Measurements from ENCODE around the gene SCN8A. TPM values are rescaled to one million over a fixed set of nuclear protein-coding genes. Genes with fewer than 3 reads are reported as not detected.
"Not testable (repeated sequence)": the region's sequence is repeated elsewhere in the genome, so short reads cannot be mapped to it uniquely, and the experiment has no call there.

Gene SCN8A
- total and polyA plus RNA-seq, 7 donors, result under 0.01 to 2.1 (median 0.71) TPM

DNA sequence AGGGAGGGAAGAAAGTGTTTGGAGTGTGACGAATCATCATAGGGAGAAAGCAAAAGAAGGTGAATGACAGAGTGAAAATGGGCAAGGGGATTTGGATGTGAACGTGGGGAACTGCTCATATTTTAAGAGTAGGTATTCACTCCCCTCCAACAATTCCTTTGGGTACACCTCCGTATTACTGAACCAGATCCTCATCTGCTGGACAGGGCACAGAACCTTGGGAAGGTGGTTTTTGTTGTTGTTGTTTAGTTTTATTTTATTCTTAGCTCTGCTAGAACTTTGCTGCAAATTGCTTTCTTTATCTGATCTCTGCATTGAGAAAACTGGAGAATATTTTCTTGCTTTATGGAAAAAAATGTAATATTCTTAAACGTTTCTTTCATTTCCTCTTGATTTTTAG, 7.1 kb downstream of the SCN8A start:
- H3K4me1 ChIP-seq, result no peaks in the 10 kb centered on the region
- WGBS, 2 donors, result 78 to 85% methylated on average over 4 of the region's 4 CpGs
- no peak for DNase-seq
- intact Hi-C loops (cut with DNase I), result no loop called here
- H3K27me3 ChIP-seq, result peaks cover 0 to 11% (median 9%) of the 10 kb centered on the region in 3 donors
- H3K9me3 ChIP-seq, result no peaks in the 10 kb centered on the region
- no peak overlapping the region for H3K4me3 ChIP-seq
- TF ChIP-seq EP300 (IDR thresholded peaks at IDR 0.05) (no peak), POLR2A (IDR thresholded peaks at IDR 0.05) (no peak), POLR2AphosphoS5 (IDR thresholded peaks at IDR 0.05) (no peak)
- TF ChIP-seq, protein P1, sequence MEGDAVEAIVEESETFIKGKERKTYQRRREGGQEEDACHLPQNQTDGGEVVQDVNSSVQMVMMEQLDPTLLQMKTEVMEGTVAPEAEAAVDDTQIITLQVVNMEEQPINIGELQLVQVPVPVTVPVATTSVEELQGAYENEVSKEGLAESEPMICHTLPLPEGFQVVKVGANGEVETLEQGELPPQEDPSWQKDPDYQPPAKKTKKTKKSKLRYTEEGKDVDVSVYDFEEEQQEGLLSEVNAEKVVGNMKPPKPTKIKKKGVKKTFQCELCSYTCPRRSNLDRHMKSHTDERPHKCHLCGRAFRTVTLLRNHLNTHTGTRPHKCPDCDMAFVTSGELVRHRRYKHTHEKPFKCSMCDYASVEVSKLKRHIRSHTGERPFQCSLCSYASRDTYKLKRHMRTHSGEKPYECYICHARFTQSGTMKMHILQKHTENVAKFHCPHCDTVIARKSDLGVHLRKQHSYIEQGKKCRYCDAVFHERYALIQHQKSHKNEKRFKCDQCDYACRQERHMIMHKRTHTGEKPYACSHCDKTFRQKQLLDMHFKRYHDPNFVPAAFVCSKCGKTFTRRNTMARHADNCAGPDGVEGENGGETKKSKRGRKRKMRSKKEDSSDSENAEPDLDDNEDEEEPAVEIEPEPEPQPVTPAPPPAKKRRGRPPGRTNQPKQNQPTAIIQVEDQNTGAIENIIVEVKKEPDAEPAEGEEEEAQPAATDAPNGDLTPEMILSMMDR (IDR thresholded peaks at IDR 0.05), result no peak
- no peak overlapping the region for H3K27ac ChIP-seq
- no peaks in the 10 kb centered on the region for H3K36me3 ChIP-seq

DNA sequence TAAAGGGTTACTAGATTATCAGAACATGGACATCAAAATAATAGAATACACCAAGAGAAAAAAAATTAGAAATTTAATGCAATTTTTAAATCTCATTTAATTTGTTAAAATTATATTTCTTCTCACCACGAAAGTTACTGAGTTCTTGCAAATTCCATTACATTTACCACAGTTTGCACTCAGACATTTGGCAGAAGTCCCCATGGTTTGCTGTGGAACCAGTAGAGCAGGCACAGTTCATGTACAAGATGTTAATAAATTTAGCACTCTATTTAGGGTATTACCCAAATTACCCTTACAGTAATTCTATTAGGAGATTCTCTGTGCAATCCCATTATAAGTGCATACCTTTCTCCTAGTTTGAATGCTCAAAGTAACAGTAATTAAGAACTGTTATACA, 9.7 kb downstream of the SCN8A start:
- no peaks in the 10 kb centered on the region for H3K9me3 ChIP-seq
- 81 to 87% methylated on average over 1 of the region's 1 CpG for WGBS, 2 donors
- no peak for TF ChIP-seq POLR2A (IDR thresholded peaks at IDR 0.05)
- no peak for TF ChIP-seq POLR2AphosphoS5 (IDR thresholded peaks at IDR 0.05)
- TF ChIP-seq, protein P1 (IDR thresholded peaks at IDR 0.05), result no peak
- TF ChIP-seq EP300 (IDR thresholded peaks at IDR 0.05), result no peak
- no peaks in the 10 kb centered on the region for H3K36me3 ChIP-seq
- intact Hi-C loops (cut with DNase I), result no loop called here
- no peak overlapping the region for H3K27ac ChIP-seq
- no peak overlapping the region for H3K4me3 ChIP-seq
- H3K27me3 ChIP-seq, result no peaks in the 10 kb centered on the region
- DNase-seq, result no peak
- no peaks in the 10 kb centered on the region for H3K4me1 ChIP-seq

DNA sequence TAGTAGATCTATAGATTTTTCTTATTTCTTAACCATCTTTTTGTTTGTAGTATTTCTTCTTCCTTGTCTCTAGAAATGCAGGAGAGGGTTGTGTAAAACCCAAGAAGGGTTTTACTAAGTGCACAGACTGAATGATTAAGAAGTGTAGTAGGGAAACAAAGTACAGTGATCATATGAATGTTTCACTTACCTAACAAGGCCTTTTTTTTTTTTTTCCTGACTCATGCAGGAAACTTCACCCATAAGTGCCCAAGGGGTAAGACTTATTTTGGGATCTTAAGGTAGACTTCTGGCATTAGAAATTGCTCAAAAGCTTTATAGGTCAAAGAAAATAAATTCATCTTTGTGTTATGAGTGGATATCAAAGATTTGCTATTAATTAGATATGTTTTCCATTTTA, 10.2 kb downstream of the SCN8A start:
- Histone ChIP-seq H3K9me3 (no peaks in the 10 kb centered on the region), H3K36me3 (no peaks in the 10 kb centered on the region), H3K27me3 (no peaks in the 10 kb centered on the region), H3K4me1 (no peaks in the 10 kb centered on the region), H3K27ac (no peak overlapping the region), H3K4me3 (no peak overlapping the region)
- intact Hi-C loops (cut with DNase I), result no loop called here
- TF ChIP-seq, protein P1 (IDR thresholded peaks at IDR 0.05), result no peak
- TF ChIP-seq POLR2A (IDR thresholded peaks at IDR 0.05) (no peak), EP300 (IDR thresholded peaks at IDR 0.05) (no peak), POLR2AphosphoS5 (IDR thresholded peaks at IDR 0.05) (no peak)
- no peak for DNase-seq

DNA sequence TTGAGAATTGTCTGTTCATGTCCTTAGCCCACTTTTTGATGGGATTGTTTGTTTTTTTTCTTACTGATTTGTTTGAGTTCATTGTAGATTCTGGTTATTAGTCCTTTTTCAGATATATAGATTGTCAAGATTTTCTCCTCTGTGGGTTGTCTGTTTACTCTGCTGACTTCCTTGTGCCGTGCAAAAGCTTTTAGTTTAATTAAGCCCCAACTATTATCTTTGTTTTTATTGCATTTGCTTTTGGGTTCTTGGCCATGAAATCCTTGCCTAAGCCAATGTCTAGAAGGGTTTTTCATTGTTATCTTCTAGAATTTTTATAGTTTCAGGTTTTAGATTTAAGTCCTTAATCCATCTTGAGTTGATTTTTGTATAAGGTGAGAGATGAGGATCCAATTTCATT, 14.9 kb downstream of the SCN8A start:
- intact Hi-C loops (cut with DNase I); H3K4me1 ChIP-seq; H3K36me3 ChIP-seq; H3K27me3 ChIP-seq; H3K9me3 ChIP-seq; H3K4me3 ChIP-seq; H3K27ac ChIP-seq; DNase-seq: not testable (repeated sequence)
- WGBS, 2 donors, result 65 to 79% methylated on average over 1 of the region's 1 CpG

DNA sequence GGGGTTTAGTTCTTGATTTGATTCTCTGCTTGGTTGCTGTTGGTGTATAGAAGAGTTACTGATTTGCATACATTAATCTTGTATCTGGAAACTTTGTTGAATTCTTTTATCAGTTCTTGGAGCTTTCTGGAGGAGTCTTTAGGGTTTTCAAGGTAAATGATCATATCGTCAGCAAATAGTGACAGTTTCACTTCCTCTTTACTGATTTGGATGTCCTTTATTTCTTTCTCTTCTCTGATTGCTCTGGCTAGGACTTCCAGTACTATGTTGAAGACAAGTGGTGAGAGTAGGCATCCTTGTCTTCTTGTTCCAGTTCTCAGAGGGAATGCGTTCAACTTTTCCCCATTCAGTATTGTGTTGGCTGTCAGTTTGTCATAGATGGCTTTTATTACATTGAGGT, 16.2 kb downstream of the SCN8A start:
- H3K27me3 ChIP-seq; intact Hi-C loops (cut with DNase I); DNase-seq; H3K4me3 ChIP-seq; H3K9me3 ChIP-seq; H3K4me1 ChIP-seq; H3K36me3 ChIP-seq; H3K27ac ChIP-seq: not testable (repeated sequence)
- WGBS, 2 donors, result 81 to 85% methylated on average over 2 of the region's 2 CpGs

DNA sequence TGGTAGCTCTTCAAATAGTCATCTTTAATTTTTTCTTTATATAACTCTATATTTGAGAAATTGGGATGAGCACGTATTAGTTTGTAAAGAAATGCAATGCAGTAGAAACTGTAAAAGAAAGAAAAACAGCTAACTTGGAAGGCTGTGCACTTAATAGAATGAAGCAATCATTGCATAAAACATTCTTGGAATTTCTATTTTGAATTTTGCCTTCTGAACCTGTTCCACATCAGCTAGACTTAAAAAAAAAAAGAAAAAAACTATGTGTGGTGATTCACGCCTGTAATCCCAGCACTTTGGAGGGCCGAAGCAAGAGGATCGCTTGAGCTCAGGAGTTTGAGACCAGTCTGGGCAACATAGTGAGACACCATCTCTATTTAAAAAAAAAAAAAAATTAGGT, 29.4 kb downstream of the SCN8A start:
- intact Hi-C loops (cut with DNase I), result no loop called here
- TF ChIP-seq POLR2AphosphoS5 (IDR thresholded peaks at IDR 0.05) (no peak), POLR2A (IDR thresholded peaks at IDR 0.05) (no peak), EP300 (IDR thresholded peaks at IDR 0.05) (no peak)
- TF ChIP-seq, protein P1 (IDR thresholded peaks at IDR 0.05), result no peak
- Histone ChIP-seq H3K9me3 (no peaks in the 10 kb centered on the region), H3K27ac (no peak overlapping the region), H3K36me3 (no peaks in the 10 kb centered on the region), H3K4me1 (no peaks in the 10 kb centered on the region), H3K27me3 (no peaks in the 10 kb centered on the region), H3K4me3 (no peak overlapping the region)
- WGBS, 2 donors, result 92 to 96% methylated on average over 4 of the region's 4 CpGs
- DNase-seq, result no peak
